Measurements from ENCODE around the gene PHACTR2. TPM values are rescaled to one million over a fixed set of nuclear protein-coding genes. Genes with fewer than 3 reads are reported as not detected.

Gene PHACTR2
- total and polyA plus RNA-seq, 4 experiments from 2014 or later = 13.1 to 61.3 (median 45.4) TPM

- intact Hi-C loops (cut with micrococcal nuclease) = no loop called here
- POLR2A ChIA-PET (ENCODE audit: partially characterized antibody) = no interaction called here
- H3K27ac Mint-ChIP-seq = peak overlapping the region in 5 of 7 donors; percentile 3 to 88 (median 37)
These were observed 66.9 kb downstream of the PHACTR2 start for GRCh38 chr6:143744551-143745165.

GRCh38 chr6:143745166-143746133 is 67.7 kb downstream of the PHACTR2 start:
- Mint-ChIP-seq H3K9me3 (no peaks in the 10 kb centered on the region), H3K4me1 (peaks cover 5 to 24% (median 15%) of the 10 kb centered on the region in 4 donors), H3K4me3 (no peak overlapping the region), H3K27me3 (no peaks in the 10 kb centered on the region), H3K27ac (peak overlapping the region in 2 of 7 donors; percentile 23 to 35), H3K36me3 (peaks cover 10 to 36% of the 10 kb centered on the region in 2 donors)
- ChIA-PET CTCF (ENCODE audit: partially characterized antibody) (no interaction called here), POLR2A (ENCODE audit: partially characterized antibody) (no interaction called here)
- Histone ChIP-seq H3K27me3 (ENCODE audit: insufficient read depth, low read length) (no peaks in the 10 kb centered on the region), H3K36me3 (ENCODE audit: insufficient read depth, low read length) (no peaks in the 10 kb centered on the region), H3K4me3 (ENCODE audit: low read length in 2 of 2) (no peak overlapping the region), H3K27ac (ENCODE audit: low read depth, low read length) (no peak overlapping the region), H3K4me1 (ENCODE audit: insufficient read depth, low read length) (no peaks in the 10 kb centered on the region), H3K9me3 (ENCODE audit: control insufficient read depth in 1 of 2, low read length in 2 of 2) (no peaks in the 10 kb centered on the region)
- intact Hi-C loops (cut with micrococcal nuclease) = no loop called here
- no peak for DNase-seq

More at GRCh38 chr6:143744551-143745165, 66.9 kb downstream of the PHACTR2 start:
- Histone ChIP-seq H3K36me3 (ENCODE audit: insufficient read depth, low read length) (no peaks in the 10 kb centered on the region), H3K27ac (ENCODE audit: low read depth, low read length) (no peak overlapping the region), H3K9me3 (ENCODE audit: control insufficient read depth in 1 of 2, low read length in 2 of 2) (no peaks in the 10 kb centered on the region), H3K4me3 (ENCODE audit: low read length in 2 of 2) (no peak overlapping the region), H3K4me1 (ENCODE audit: insufficient read depth, low read length) (no peaks in the 10 kb centered on the region), H3K27me3 (ENCODE audit: insufficient read depth, low read length) (no peaks in the 10 kb centered on the region)
- H3K27me3 Mint-ChIP-seq = no peaks in the 10 kb centered on the region
- H3K9me3 Mint-ChIP-seq = no peaks in the 10 kb centered on the region
- CTCF ChIA-PET (ENCODE audit: partially characterized antibody) = no interaction called here
- H3K4me3 Mint-ChIP-seq = peak overlapping the region in 1 of 8 donors; percentile 10
- H3K36me3 Mint-ChIP-seq = peaks cover 10 to 37% of the 10 kb centered on the region in 2 donors
- DNase-seq = no peak
- H3K4me1 Mint-ChIP-seq = peaks cover 6 to 26% (median 17%) of the 10 kb centered on the region in 4 donors

- peak overlapping the region in 1 of 7 donors; percentile 15 for H3K27ac Mint-ChIP-seq
- CTCF ChIA-PET (ENCODE audit: partially characterized antibody) = no interaction called here
These were observed 68.7 kb downstream of the PHACTR2 start for GRCh38 chr6:143746202-143747119.

GRCh38 chr6:143747347-143747842 is 69.6 kb downstream of the PHACTR2 start:
- H3K27me3 ChIP-seq (ENCODE audit: insufficient read depth, low read length) = no peaks in the 10 kb centered on the region
- H3K27me3 Mint-ChIP-seq = no peaks in the 10 kb centered on the region
- peaks cover 10 to 38% of the 10 kb centered on the region in 2 donors for H3K36me3 Mint-ChIP-seq
- H3K27ac Mint-ChIP-seq = no peak overlapping the region
- ChIA-PET POLR2A (ENCODE audit: partially characterized antibody) (no interaction called here), CTCF (ENCODE audit: partially characterized antibody) (no interaction called here)
- no peaks in the 10 kb centered on the region for H3K9me3 ChIP-seq (ENCODE audit: control insufficient read depth in 1 of 2, low read length in 2 of 2)
- peaks cover 9 to 33% (median 24%) of the 10 kb centered on the region in 4 donors for H3K4me1 Mint-ChIP-seq
- no peaks in the 10 kb centered on the region for H3K9me3 Mint-ChIP-seq
- H3K27ac ChIP-seq (ENCODE audit: low read depth, low read length) = no peak overlapping the region
- no peaks in the 10 kb centered on the region for H3K4me1 ChIP-seq (ENCODE audit: insufficient read depth, low read length)
- intact Hi-C loops (cut with micrococcal nuclease) = no loop called here
- no peaks in the 10 kb centered on the region for H3K36me3 ChIP-seq (ENCODE audit: insufficient read depth, low read length)
- no peak overlapping the region for H3K4me3 ChIP-seq (ENCODE audit: low read length in 2 of 2)
- no peak overlapping the region for H3K4me3 Mint-ChIP-seq
- no peak for DNase-seq

More at GRCh38 chr6:143746202-143747119, 68.7 kb downstream of the PHACTR2 start:
- POLR2A ChIA-PET (ENCODE audit: partially characterized antibody) = no interaction called here
- Histone ChIP-seq H3K27ac (ENCODE audit: low read depth, low read length) (no peak overlapping the region), H3K4me3 (ENCODE audit: low read length in 2 of 2) (no peak overlapping the region), H3K9me3 (ENCODE audit: control insufficient read depth in 1 of 2, low read length in 2 of 2) (no peaks in the 10 kb centered on the region), H3K27me3 (ENCODE audit: insufficient read depth, low read length) (no peaks in the 10 kb centered on the region), H3K36me3 (ENCODE audit: insufficient read depth, low read length) (no peaks in the 10 kb centered on the region), H3K4me1 (ENCODE audit: insufficient read depth, low read length) (no peaks in the 10 kb centered on the region)
- Mint-ChIP-seq H3K36me3 (peaks cover 10 to 40% of the 10 kb centered on the region in 2 donors), H3K9me3 (no peaks in the 10 kb centered on the region), H3K4me1 (peaks cover 10 to 30% (median 21%) of the 10 kb centered on the region in 4 donors), H3K27me3 (no peaks in the 10 kb centered on the region), H3K4me3 (no peak overlapping the region)
- no peak for DNase-seq
- intact Hi-C loops (cut with micrococcal nuclease) = no loop called here

- Mint-ChIP-seq H3K4me3 (no peak overlapping the region), H3K9me3 (no peaks in the 10 kb centered on the region), H3K27ac (no peak overlapping the region), H3K4me1 (peaks cover 9 to 21% (median 17%) of the 10 kb centered on the region in 4 donors), H3K27me3 (no peaks in the 10 kb centered on the region), H3K36me3 (peaks cover 17 to 38% of the 10 kb centered on the region in 2 donors)
- intact Hi-C loops (cut with micrococcal nuclease) = no loop called here
- Histone ChIP-seq H3K4me3 (ENCODE audit: low read length in 2 of 2) (no peak overlapping the region), H3K4me1 (ENCODE audit: insufficient read depth, low read length) (no peaks in the 10 kb centered on the region), H3K36me3 (ENCODE audit: insufficient read depth, low read length) (peaks cover 6% of the 10 kb centered on the region), H3K27me3 (ENCODE audit: insufficient read depth, low read length) (no peaks in the 10 kb centered on the region), H3K27ac (ENCODE audit: low read depth, low read length) (no peak overlapping the region), H3K9me3 (ENCODE audit: control insufficient read depth in 1 of 2, low read length in 2 of 2) (no peaks in the 10 kb centered on the region)
- DNase-seq = no peak
- CTCF ChIA-PET (ENCODE audit: partially characterized antibody) = no interaction called here
- POLR2A ChIA-PET (ENCODE audit: partially characterized antibody) = no interaction called here
These were observed 72.1 kb downstream of the PHACTR2 start for GRCh38 chr6:143749891-143750290.

- no peaks in the 10 kb centered on the region for H3K4me1 ChIP-seq (ENCODE audit: insufficient read depth, low read length)
- Mint-ChIP-seq H3K27ac (peak overlapping the region in 3 of 7 donors; percentile 18 to 64 (median 50)), H3K36me3 (peaks cover 26 to 40% of the 10 kb centered on the region in 2 donors), H3K4me1 (peaks cover 9 to 20% (median 12%) of the 10 kb centered on the region in 4 donors), H3K27me3 (no peaks in the 10 kb centered on the region), H3K4me3 (no peak overlapping the region), H3K9me3 (no peaks in the 10 kb centered on the region)
- intact Hi-C loops (cut with micrococcal nuclease) = no loop called here
- no peak for DNase-seq
- no peak overlapping the region for H3K27ac ChIP-seq (ENCODE audit: low read depth, low read length)
- ChIA-PET POLR2A (ENCODE audit: partially characterized antibody) (no interaction called here), CTCF (ENCODE audit: partially characterized antibody) (interaction anchor here (0.8 kb wide), 1 partner anchor 9 kb away, joined by 3 read pairs; no protein-coding TSS in a partner anchor)
- H3K27me3 ChIP-seq (ENCODE audit: insufficient read depth, low read length) = no peaks in the 10 kb centered on the region
- peaks cover 14% of the 10 kb centered on the region for H3K36me3 ChIP-seq (ENCODE audit: insufficient read depth, low read length)
- no peak overlapping the region for H3K4me3 ChIP-seq (ENCODE audit: low read length in 2 of 2)
- H3K9me3 ChIP-seq (ENCODE audit: control insufficient read depth in 1 of 2, low read length in 2 of 2) = no peaks in the 10 kb centered on the region
These were observed 73.1 kb downstream of the PHACTR2 start for GRCh38 chr6:143750877-143751276.

Measured in CD4-positive, alpha-beta memory T cell (primary cell).